ENCODE data around the gene ALDH2. TPM values are rescaled to one million over a fixed set of nuclear protein-coding genes. Genes with fewer than 3 reads are reported as not detected.

ALDH2 gene
- total and polyA plus RNA-seq, 9 of the 15 experiments (the other 6 are each of a cell fraction or from before 2014, with no cell fraction given), result 1.9 to 22.5 (median 12.2) TPM

DNA sequence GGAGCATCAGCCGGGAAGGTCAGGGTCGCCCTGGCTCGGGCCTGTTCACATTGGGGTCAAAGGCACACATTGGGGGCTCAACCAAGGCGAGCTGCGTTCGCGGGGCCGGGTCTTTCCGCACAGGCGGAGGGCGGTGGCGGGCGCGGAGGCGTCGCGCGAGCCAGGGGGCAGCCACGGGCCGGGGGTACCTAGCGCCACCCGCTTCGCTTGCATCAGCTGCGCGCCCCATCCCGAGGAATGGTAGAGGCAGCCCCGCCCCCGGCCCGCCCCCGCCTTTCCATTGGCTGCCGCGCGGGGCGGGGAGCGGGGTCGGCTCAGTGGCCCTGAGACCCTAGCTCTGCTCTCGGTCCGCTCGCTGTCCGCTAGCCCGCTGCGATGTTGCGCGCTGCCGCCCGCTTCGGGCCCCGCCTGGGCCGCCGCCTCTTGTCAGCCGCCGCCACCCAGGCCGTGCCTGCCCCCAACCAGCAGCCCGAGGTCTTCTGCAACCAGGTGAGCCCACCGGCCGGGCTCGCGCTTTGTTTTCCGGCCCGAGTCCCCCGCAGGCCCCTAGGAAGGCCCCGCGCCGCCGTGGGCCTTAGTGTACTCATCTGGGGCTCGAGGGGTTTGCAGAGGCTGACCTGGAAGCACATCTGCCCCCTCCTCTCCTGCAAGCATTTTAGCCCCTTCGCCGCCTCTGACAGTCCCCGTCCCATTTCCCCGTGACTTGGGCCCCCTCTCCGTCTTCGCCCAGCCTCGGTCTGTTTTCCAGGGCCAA, at the start of gene ALDH2 (continued):
- TF ChIP-seq POU5F1 (IDR thresholded peaks at IDR 0.05; ENCODE audit: borderline replicate concordance, low read depth, low read length, partially characterized antibody) (no peak), ELF2 (CRISPR knock-in tag; IDR thresholded peaks at IDR 0.05) (no peak), RAD21 (CRISPR knock-in tag; conservative IDR thresholded peaks at IDR 0.05 in 1 of 2, IDR thresholded peaks at IDR 0.05 in 1 of 2) (no peak; a peak in 1 of 4 replicates), NFXL1 (CRISPR knock-in tag; IDR thresholded peaks at IDR 0.05) (no peak), ZSCAN32 (CRISPR knock-in tag; IDR thresholded peaks at IDR 0.05) (no peak; the same call in 1 of the 2 replicates), MED1 (CRISPR knock-in tag; IDR thresholded peaks at IDR 0.05; ENCODE audit: borderline replicate concordance) (no peak), POLR3A (IDR thresholded peaks at IDR 0.05; ENCODE audit: borderline replicate concordance, extremely low read depth, insufficient read depth, insufficient read length) (no peak), SIX5 (IDR thresholded peaks at IDR 0.05; ENCODE audit: borderline replicate concordance in 1 of 2, insufficient read depth in 1 of 2, low read depth in 1 of 2, low read length in 2 of 2) (no peak), ZNF707 (CRISPR knock-in tag; conservative IDR thresholded peaks at IDR 0.05) (no peak), TEAD1 (CRISPR knock-in tag; IDR thresholded peaks at IDR 0.05) (peak in 1 of 2 experiments; percentile 65; a peak in 1 of 4 replicates), BDP1 (IDR thresholded peaks at IDR 0.05; ENCODE audit: insufficient read depth, insufficient read length) (no peak), MEF2A (IDR thresholded peaks at IDR 0.05; ENCODE audit: control insufficient read depth, low read depth, low read length) (no peak), TCFL5 (CRISPR knock-in tag; conservative IDR thresholded peaks at IDR 0.05) (no peak), SRSF9 (IDR thresholded peaks at IDR 0.05; ENCODE audit: borderline replicate concordance, low read depth, low read length) (no peak)
- TF ChIP-seq, protein P1, sequence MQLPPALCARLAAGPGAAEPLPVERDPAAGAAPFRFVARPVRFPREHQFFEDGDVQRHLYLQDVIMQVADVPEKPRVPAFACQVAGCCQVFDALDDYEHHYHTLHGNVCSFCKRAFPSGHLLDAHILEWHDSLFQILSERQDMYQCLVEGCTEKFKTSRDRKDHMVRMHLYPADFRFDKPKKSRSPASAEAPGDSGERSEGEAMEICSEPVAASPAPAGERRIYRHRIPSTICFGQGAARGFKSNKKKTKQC (CRISPR knock-in tag; IDR thresholded peaks at IDR 0.05), result no peak; the same call in none of the 2 replicates
- TF ChIP-seq, protein P2, sequence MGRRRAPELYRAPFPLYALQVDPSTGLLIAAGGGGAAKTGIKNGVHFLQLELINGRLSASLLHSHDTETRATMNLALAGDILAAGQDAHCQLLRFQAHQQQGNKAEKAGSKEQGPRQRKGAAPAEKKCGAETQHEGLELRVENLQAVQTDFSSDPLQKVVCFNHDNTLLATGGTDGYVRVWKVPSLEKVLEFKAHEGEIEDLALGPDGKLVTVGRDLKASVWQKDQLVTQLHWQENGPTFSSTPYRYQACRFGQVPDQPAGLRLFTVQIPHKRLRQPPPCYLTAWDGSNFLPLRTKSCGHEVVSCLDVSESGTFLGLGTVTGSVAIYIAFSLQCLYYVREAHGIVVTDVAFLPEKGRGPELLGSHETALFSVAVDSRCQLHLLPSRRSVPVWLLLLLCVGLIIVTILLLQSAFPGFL (CRISPR knock-in tag; IDR thresholded peaks at IDR 0.05), result no peak
- TF ChIP-seq, protein P3, sequence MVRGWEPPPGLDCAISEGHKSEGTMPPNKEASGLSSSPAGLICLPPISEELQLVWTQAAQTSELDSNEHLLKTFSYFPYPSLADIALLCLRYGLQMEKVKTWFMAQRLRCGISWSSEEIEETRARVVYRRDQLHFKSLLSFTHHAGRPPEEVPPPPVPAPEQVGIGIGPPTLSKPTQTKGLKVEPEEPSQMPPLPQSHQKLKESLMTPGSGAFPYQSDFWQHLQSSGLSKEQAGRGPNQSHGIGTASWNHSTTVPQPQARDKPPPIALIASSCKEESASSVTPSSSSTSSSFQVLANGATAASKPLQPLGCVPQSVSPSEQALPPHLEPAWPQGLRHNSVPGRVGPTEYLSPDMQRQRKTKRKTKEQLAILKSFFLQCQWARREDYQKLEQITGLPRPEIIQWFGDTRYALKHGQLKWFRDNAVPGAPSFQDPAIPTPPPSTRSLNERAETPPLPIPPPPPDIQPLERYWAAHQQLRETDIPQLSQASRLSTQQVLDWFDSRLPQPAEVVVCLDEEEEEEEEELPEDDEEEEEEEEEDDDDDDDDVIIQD (CRISPR knock-in tag; IDR thresholded peaks at IDR 0.05), result no peak
- TF ChIP-seq, protein P4, sequence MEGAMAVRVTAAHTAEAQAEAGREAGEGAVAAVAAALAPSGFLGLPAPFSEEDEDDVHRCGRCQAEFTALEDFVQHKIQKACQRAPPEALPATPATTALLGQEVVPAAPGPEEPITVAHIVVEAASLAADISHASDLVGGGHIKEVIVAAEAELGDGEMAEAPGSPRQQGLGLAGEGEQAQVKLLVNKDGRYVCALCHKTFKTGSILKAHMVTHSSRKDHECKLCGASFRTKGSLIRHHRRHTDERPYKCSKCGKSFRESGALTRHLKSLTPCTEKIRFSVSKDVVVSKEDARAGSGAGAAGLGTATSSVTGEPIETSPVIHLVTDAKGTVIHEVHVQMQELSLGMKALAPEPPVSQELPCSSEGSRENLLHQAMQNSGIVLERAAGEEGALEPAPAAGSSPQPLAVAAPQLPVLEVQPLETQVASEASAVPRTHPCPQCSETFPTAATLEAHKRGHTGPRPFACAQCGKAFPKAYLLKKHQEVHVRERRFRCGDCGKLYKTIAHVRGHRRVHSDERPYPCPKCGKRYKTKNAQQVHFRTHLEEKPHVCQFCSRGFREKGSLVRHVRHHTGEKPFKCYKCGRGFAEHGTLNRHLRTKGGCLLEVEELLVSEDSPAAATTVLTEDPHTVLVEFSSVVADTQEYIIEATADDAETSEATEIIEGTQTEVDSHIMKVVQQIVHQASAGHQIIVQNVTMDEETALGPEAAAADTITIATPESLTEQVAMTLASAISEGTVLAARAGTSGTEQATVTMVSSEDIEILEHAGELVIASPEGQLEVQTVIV (CRISPR knock-in tag; IDR thresholded peaks at IDR 0.05; ENCODE audit: borderline replicate concordance), result no peak
- TF ChIP-seq, protein P5, sequence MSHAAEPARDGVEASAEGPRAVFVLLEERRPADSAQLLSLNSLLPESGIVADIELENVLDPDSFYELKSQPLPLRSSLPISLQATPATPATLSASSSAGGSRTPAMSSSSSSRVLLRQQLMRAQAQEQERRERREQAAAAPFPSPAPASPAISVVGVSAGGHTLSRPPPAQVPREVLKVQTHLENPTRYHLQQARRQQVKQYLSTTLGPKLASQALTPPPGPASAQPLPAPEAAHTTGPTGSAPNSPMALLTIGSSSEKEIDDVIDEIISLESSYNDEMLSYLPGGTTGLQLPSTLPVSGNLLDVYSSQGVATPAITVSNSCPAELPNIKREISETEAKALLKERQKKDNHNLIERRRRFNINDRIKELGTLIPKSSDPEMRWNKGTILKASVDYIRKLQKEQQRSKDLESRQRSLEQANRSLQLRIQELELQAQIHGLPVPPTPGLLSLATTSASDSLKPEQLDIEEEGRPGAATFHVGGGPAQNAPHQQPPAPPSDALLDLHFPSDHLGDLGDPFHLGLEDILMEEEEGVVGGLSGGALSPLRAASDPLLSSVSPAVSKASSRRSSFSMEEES (CRISPR knock-in tag; IDR thresholded peaks at IDR 0.05), result no peak

All from K562 (cell line).